Calu3 (cell line): ENCODE data around the gene GRAMD2A. TPM values are rescaled to one million over a fixed set of nuclear protein-coding genes. Genes with fewer than 3 reads are reported as not detected.

ENCODE experiments used
- BruUV-seq: library from RNA; stranded (reverse); fragments of 400-500 nt; replicated peaks from 2 replicates; lab custom pipeline; 2021; lab: Mats Ljungman, UMichigan
- CTCF ChIA-PET: fragments of 300-600 bp; sonication (Branson Sonifier 250); formaldehyde crosslinking; loops from one replicate; lab custom pipeline; 2022; ENCODE audit warnings: antibody characterized with exemption; lab: Charles Lee
- DNase-seq: peaks from one replicate; pipeline ENCODE4 v3.0.0; 2022
- H3K27ac Mint-ChIP-seq: one replicate; pipeline ENCODE4 v1.8.0; 2022; ENCODE audit warnings: mixed read lengths; ENCODE audit not compliant: unreplicated experiment
- H3K27me3 Mint-ChIP-seq: one replicate; pipeline ENCODE4 v1.8.0; 2022; ENCODE audit warnings: mixed read lengths; ENCODE audit not compliant: unreplicated experiment
- H3K36me3 Mint-ChIP-seq: one replicate; pipeline ENCODE4 v1.8.0; 2022; ENCODE audit warnings: mild to moderate bottlenecking, moderate library complexity, mixed read lengths; ENCODE audit not compliant: insufficient read depth, unreplicated experiment
- H3K4me1 Mint-ChIP-seq: one replicate; pipeline ENCODE4 v1.8.0; 2022; ENCODE audit warnings: mild to moderate bottlenecking, low read depth, mixed read lengths; ENCODE audit not compliant: unreplicated experiment
- H3K4me3 Mint-ChIP-seq: one replicate; pipeline ENCODE4 v1.8.0; 2022; ENCODE audit warnings: mild to moderate bottlenecking, low read depth, moderate library complexity, mixed read lengths; ENCODE audit not compliant: unreplicated experiment
- H3K9me3 Mint-ChIP-seq: one replicate; pipeline ENCODE4 v1.8.0; 2022; ENCODE audit warnings: low read depth, mixed read lengths; ENCODE audit not compliant: unreplicated experiment
- intact Hi-C: fragments of 100-400 bp; cut with micrococcal nuclease; formaldehyde crosslinking; loops from one replicate; pipeline ENCODE4 v1.10.0; 2022; ENCODE audit not compliant: unreplicated experiment
- total RNA-seq: library from RNA; stranded (reverse); gene quantifications from 2 replicates; pipeline ENCODE4 v1.2.3, GENCODE V29; 2022
- TF ChIP-seq, protein P1 (sequence below): fragments of 200-600 bp; IDR thresholded peaks from one replicate; pipeline ENCODE4 v1.8.0; 2022; ENCODE audit warnings: antibody characterized with exemption; ENCODE audit not compliant: unreplicated experiment

Gene GRAMD2A
- total RNA-seq, 1 experiment from 2014 or later = 2.2 TPM

- H3K4me1 Mint-ChIP-seq = peaks cover 8% of the 10 kb centered on the region
- no TSS peak for BruUV-seq
- TF ChIP-seq, protein P1, sequence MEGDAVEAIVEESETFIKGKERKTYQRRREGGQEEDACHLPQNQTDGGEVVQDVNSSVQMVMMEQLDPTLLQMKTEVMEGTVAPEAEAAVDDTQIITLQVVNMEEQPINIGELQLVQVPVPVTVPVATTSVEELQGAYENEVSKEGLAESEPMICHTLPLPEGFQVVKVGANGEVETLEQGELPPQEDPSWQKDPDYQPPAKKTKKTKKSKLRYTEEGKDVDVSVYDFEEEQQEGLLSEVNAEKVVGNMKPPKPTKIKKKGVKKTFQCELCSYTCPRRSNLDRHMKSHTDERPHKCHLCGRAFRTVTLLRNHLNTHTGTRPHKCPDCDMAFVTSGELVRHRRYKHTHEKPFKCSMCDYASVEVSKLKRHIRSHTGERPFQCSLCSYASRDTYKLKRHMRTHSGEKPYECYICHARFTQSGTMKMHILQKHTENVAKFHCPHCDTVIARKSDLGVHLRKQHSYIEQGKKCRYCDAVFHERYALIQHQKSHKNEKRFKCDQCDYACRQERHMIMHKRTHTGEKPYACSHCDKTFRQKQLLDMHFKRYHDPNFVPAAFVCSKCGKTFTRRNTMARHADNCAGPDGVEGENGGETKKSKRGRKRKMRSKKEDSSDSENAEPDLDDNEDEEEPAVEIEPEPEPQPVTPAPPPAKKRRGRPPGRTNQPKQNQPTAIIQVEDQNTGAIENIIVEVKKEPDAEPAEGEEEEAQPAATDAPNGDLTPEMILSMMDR = no peak
- no peak overlapping the region for H3K27ac Mint-ChIP-seq
- intact Hi-C loops = no loop called here
- H3K36me3 Mint-ChIP-seq = no peaks in the 10 kb centered on the region
- no peaks in the 10 kb centered on the region for H3K27me3 Mint-ChIP-seq
- no peak for DNase-seq
- H3K4me3 Mint-ChIP-seq = no peak overlapping the region
- no peaks in the 10 kb centered on the region for H3K9me3 Mint-ChIP-seq
- CTCF ChIA-PET = no interaction called here
Measured at GRCh38 chr15:72146221-72146620, 51.4 kb downstream of the GRAMD2A start.

DNA sequence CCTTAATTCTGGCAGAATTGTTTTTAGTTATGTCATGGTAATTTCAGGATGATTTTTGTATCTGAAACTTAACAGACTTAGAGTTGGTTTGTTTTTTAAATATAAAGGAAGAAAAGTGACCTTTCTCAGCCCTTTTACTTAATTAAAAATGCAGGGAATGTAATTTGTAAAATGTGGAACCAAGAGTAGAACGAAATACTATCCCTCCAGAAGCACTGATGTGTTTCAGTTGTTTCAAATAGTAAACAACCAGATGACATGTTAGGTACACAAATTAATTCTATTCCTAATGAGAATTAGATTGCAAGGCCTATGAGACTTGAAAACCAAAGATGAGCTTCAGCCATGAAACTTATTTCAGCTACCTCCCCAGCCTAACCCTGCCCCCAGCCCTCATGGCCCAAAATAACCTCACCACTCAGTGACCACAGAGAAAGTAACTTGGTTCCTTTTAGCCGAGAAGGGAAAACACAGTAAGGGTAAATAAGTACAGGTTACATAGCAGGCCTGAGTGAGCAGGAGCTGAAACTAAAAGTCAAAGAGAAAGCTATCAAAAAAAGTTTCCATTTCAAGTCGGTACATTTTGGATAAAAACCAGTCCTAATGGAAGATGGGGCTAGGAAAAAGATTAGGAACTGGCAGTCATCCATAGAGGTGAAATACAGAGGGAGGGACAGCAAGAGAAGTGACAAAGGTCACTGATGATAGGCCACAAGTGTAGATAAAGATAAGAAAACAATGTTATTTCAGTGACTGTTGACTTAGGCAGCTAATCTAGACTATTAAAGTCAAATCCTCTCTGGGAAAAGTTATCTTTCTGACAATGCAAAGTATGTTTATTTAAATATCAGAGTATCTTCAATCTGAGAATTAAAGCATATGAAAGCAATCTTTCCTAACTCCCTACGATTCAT lies 56.2 kb downstream of the GRAMD2A start:
- Mint-ChIP-seq H3K4me1 (peaks cover 9% of the 10 kb centered on the region), H3K36me3 (no peaks in the 10 kb centered on the region), H3K9me3 (no peaks in the 10 kb centered on the region), H3K4me3 (no peak overlapping the region), H3K27me3 (no peaks in the 10 kb centered on the region), H3K27ac (no peak overlapping the region)
- DNase-seq = no peak
- no TSS peak for BruUV-seq
- TF ChIP-seq, protein P1 = no peak
- CTCF ChIA-PET = interaction anchor here (1.0 kb wide), 1 partner anchor 389 kb away, joined by 3 read pairs; no protein-coding TSS in a partner anchor
- intact Hi-C loops = no loop called here

DNA sequence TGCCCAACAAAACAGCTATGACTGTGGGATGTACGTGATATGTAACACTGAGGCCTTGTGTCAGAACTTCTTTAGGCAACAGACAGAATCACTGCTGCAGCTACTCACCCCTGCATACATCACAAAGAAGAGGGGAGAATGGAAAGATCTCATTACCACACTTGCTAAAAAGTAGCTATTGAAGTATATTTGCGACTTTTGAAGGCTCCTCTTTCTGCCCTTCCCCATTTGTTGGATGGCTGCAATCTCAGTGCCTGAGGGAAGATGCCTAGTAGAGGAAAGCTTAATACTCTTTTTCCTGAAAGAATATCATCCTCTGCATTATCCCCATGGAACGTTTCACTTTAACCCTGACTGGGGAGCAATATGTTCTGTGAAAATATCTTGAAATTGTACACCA lies 57.5 kb downstream of the GRAMD2A start:
- H3K9me3 Mint-ChIP-seq = no peaks in the 10 kb centered on the region
- BruUV-seq = no TSS peak
- H3K36me3 Mint-ChIP-seq = no peaks in the 10 kb centered on the region
- intact Hi-C loops = no loop called here
- H3K4me1 Mint-ChIP-seq = peaks cover 9% of the 10 kb centered on the region
- CTCF ChIA-PET = interaction anchor here (0.6 to 1.0 kb wide), 2 partner anchors 9 to 33 kb away, joined by 6 to 8 read pairs; no protein-coding TSS in a partner anchor
- no peaks in the 10 kb centered on the region for H3K27me3 Mint-ChIP-seq
- no peak overlapping the region for H3K27ac Mint-ChIP-seq
- H3K4me3 Mint-ChIP-seq = no peak overlapping the region
- no peak for DNase-seq
- TF ChIP-seq, protein P1 = no peak

GRCh38 chr15:72139667-72140066 lies 57.9 kb downstream of the GRAMD2A start:
- CTCF ChIA-PET = interaction anchor here (1.0 kb wide), 1 partner anchor 9 kb away, joined by 8 read pairs; no protein-coding TSS in a partner anchor
- intact Hi-C loops = no loop called here
- Mint-ChIP-seq H3K4me1 (peaks cover 9% of the 10 kb centered on the region), H3K27me3 (no peaks in the 10 kb centered on the region), H3K27ac (no peak overlapping the region), H3K4me3 (no peak overlapping the region), H3K36me3 (no peaks in the 10 kb centered on the region), H3K9me3 (no peaks in the 10 kb centered on the region)
- TF ChIP-seq, protein P1 = no peak
- DNase-seq = no peak
- no TSS peak for BruUV-seq
